Measurements from ENCODE around the gene SETD3. TPM values are rescaled to one million over a fixed set of nuclear protein-coding genes. Genes with fewer than 3 reads are reported as not detected.
A peak's percentile ranks its signal among the peaks of the same experiment; 100 is the strongest.

SETD3 gene
- total RNA-seq, 1 donor from 2014 or later = 53.7 TPM

DNA sequence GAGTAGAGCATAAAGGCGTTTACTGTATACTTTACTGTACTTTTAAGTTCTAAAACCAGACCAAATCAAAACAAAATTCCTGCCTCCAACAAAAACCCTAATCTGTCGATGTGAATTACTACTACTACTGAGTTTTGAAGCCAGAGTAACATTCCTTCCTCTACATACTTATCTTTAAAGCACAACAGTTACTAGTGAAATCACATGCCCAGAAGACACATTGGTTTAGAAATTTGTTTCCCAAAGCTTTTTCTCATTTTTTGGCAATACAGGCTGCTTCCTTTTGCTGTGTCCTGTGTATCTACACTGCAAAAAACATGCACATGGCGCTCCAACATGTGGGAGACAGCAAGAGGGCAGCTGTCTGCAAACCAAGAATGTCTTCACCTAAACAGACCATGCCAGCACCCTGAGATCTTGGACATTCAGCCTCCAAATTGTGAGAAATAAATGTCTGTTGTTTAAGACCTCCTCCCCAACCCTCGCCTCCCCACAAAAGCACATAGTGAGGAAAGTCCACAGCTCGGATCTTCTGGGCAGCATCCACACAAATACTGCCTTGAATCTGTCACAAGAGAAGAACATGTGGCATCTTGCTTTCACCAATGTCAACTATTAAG is 21.1 kb downstream of the SETD3 start:
- Mint-ChIP-seq H3K9me3 (no peaks in the 10 kb centered on the region), H3K27ac (no peak overlapping the region), H3K4me3 (ENCODE audit: low read depth) (no peak overlapping the region), H3K36me3 (ENCODE audit: low read depth) (peaks cover 62% of the 10 kb centered on the region), H3K27me3 (ENCODE audit: low read depth) (no peaks in the 10 kb centered on the region), H3K4me1 (ENCODE audit: low read depth) (peaks cover 5% of the 10 kb centered on the region)
- intact Hi-C loops (cut with micrococcal nuclease) = no loop called here
- no peak for DNase-seq (ENCODE audit: low spot score)

DNA sequence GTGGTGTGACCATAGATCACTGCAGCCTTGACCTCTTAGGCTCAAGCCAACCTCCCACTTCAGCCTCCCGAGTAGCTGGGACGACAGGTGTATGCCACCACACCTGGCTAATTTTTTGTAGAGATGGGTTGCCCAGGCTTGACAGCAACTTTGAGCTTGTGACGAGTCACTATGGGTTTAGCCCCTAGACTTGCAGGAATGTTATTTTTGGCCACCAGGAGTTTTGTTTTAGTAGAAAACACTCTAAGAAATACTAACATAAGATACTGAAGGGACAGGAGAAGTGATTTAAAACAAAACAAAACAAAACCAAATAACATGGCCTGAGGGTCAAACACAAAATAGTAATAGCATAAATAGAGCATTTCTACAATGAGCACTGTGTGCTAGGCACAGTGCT is 26.4 kb downstream of the SETD3 start:
- peaks cover 43% of the 10 kb centered on the region for H3K36me3 Mint-ChIP-seq (ENCODE audit: low read depth)
- no peaks in the 10 kb centered on the region for H3K9me3 Mint-ChIP-seq
- no peaks in the 10 kb centered on the region for H3K4me1 Mint-ChIP-seq (ENCODE audit: low read depth)
- no peak overlapping the region for H3K27ac Mint-ChIP-seq
- DNase-seq (ENCODE audit: low spot score) = no peak
- H3K4me3 Mint-ChIP-seq (ENCODE audit: low read depth) = no peak overlapping the region
- H3K27me3 Mint-ChIP-seq (ENCODE audit: low read depth) = no peaks in the 10 kb centered on the region
- intact Hi-C loops (cut with micrococcal nuclease) = no loop called here

DNA sequence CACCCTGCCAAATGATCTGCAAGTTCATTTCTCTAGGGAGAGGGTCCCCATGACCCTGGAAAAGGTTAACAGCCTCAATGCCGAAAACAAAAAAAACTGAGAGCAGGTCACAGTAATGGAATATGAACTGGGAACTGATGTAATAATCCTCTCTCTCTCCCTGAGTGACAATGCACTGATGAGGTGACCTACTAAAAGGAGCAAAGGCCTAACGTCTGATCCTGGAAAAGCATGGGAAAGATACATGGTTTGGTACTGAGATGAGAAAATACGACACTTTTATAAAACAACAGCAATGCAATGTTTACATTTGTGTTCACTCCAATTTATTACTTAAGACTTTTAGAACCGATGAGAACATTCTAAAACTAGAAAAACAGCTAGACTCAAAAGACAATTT is 27.7 kb downstream of the SETD3 start:
- H3K4me3 Mint-ChIP-seq (ENCODE audit: low read depth) = no peak overlapping the region

DNA sequence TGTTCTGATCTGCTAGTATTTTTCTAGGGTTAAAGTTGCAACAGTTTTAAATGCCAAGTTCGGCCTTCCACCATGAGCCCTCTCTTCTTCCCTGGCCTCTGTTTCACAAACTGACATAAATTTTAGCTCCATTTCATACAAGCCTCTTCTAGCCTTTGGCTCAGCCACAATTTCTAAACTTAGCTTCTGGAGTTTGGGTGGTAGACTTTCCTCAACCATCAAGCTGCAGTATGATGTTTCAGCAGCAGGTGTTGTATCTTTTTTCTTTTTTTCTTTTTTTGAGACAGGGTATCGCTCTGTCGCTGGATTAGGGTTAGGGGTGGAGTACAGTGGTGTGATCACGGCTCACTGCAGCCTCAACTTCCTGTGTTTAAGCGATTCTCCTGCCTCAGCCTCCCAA is 29.4 kb downstream of the SETD3 start:
- peaks cover 44% of the 10 kb centered on the region for H3K36me3 Mint-ChIP-seq (ENCODE audit: low read depth)
- no peaks in the 10 kb centered on the region for H3K27me3 Mint-ChIP-seq (ENCODE audit: low read depth)
- intact Hi-C loops (cut with micrococcal nuclease) = no loop called here
- H3K4me3 Mint-ChIP-seq (ENCODE audit: low read depth) = no peak overlapping the region
- peaks cover 10% of the 10 kb centered on the region for H3K4me1 Mint-ChIP-seq (ENCODE audit: low read depth)
- H3K9me3 Mint-ChIP-seq = no peaks in the 10 kb centered on the region
- DNase-seq (ENCODE audit: low spot score) = no peak
- no peak overlapping the region for H3K27ac Mint-ChIP-seq

More for the DNA sequence above, 27.7 kb downstream of the SETD3 start:
- intact Hi-C loops (cut with micrococcal nuclease) = no loop called here
- Mint-ChIP-seq H3K27me3 (ENCODE audit: low read depth) (no peaks in the 10 kb centered on the region), H3K4me1 (ENCODE audit: low read depth) (peaks cover 7% of the 10 kb centered on the region), H3K27ac (no peak overlapping the region), H3K36me3 (ENCODE audit: low read depth) (peaks cover 43% of the 10 kb centered on the region), H3K9me3 (no peaks in the 10 kb centered on the region)
- no peak for DNase-seq (ENCODE audit: low spot score)

DNA sequence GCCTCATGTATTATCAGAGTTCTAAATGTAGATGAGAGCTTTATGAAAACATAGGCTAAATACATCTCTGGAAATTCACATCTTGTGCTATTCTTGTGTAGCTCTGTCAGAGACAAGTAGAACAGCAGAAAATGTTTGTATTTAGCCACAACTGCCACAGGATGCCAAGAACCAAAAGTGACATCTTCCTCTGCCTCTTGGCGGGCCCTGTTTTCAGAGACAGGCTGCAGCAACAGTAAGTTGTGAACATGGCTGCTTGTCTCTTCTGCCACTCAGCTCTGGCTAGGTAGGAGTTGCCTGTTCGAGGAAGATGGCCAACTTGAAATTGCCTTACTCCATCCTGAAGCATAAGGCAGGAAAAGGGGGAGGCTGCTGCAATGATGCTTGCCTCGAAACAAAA is 30.4 kb downstream of the SETD3 start:
- H3K27ac Mint-ChIP-seq = no peak overlapping the region
- peaks cover 10% of the 10 kb centered on the region for H3K4me1 Mint-ChIP-seq (ENCODE audit: low read depth)
- intact Hi-C loops (cut with micrococcal nuclease) = no loop called here
- no peaks in the 10 kb centered on the region for H3K27me3 Mint-ChIP-seq (ENCODE audit: low read depth)
- no peak for DNase-seq (ENCODE audit: low spot score)
- H3K9me3 Mint-ChIP-seq = no peaks in the 10 kb centered on the region
- peaks cover 47% of the 10 kb centered on the region for H3K36me3 Mint-ChIP-seq (ENCODE audit: low read depth)
- no peak overlapping the region for H3K4me3 Mint-ChIP-seq (ENCODE audit: low read depth)

DNA sequence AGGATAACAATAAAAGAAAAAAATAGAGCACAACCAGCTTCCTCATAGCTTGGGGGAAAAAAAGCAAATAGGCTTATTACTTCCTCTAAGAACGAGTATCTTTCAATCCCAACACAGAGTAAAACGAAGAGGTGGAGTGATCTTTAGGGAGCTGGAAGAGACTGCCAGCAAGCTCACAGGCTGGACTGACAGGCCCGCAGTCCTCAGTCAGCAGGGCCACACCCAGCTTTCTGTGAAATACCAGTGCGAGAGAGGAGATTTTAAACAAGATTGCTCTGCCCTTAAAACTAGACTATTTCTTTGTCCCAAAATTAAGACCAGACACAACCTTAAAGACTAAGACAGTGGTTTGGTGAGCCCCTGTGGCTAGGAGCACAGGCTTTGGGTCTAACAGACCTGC is 32.9 kb downstream of the SETD3 start:
- Mint-ChIP-seq H3K27ac (no peak overlapping the region), H3K4me3 (ENCODE audit: low read depth) (no peak overlapping the region), H3K4me1 (ENCODE audit: low read depth) (peaks cover 10% of the 10 kb centered on the region), H3K27me3 (ENCODE audit: low read depth) (no peaks in the 10 kb centered on the region), H3K36me3 (ENCODE audit: low read depth) (peaks cover 48% of the 10 kb centered on the region), H3K9me3 (no peaks in the 10 kb centered on the region)
- no peak for DNase-seq (ENCODE audit: low spot score)
- intact Hi-C loops (cut with micrococcal nuclease) = no loop called here

DNA sequence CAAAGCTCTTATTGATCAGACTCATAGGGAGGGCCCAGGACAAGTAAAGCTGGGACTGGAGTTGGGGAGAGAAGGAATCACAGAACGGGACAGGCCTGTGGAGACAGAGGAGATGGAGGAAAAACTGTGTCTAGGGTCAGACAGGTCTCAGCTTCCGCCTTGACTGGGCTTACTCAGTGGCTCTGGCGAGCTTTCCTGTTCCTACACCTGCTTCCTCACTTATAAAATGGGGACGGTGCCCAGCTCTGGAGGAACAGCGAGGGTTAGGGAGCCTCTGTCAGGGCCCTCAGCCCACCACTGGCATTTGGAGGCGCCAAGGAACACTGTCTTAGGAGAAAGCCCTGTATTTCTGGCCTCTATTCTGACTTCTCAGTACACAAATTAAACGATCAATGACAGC is 34.7 kb downstream of the SETD3 start:
- H3K27me3 Mint-ChIP-seq (ENCODE audit: low read depth) = no peaks in the 10 kb centered on the region
- H3K27ac Mint-ChIP-seq = peak overlapping the region; percentile 18
- H3K36me3 Mint-ChIP-seq (ENCODE audit: low read depth) = peaks cover 55% of the 10 kb centered on the region
- DNase-seq (ENCODE audit: low spot score) = no peak
- H3K4me1 Mint-ChIP-seq (ENCODE audit: low read depth) = peaks cover 25% of the 10 kb centered on the region
- H3K9me3 Mint-ChIP-seq = no peaks in the 10 kb centered on the region
- intact Hi-C loops (cut with micrococcal nuclease) = no loop called here
- H3K4me3 Mint-ChIP-seq (ENCODE audit: low read depth) = no peak overlapping the region

DNA sequence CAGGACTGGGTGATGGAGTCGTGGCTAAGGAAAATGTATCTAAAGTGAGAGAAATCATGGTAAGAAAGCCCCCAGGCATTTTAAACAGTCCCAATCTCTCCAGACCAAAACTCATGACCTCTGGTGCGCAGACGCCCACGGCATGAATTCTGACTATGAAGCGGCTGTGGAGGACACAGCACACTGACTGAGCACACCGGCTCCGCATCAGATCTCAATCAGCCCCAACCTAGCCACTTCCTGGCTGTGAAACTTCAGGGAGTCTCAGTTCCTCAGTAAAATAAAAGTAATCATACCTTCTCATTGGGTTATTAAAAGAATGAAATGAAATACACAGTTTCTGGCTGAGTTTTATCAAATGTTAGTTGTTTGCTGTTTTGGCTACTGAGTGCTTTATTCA is 38.7 kb downstream of the SETD3 start:
- no peaks in the 10 kb centered on the region for H3K9me3 Mint-ChIP-seq
- H3K27ac Mint-ChIP-seq = no peak overlapping the region
- no peak overlapping the region for H3K4me3 Mint-ChIP-seq (ENCODE audit: low read depth)
- H3K27me3 Mint-ChIP-seq (ENCODE audit: low read depth) = no peaks in the 10 kb centered on the region
- intact Hi-C loops (cut with micrococcal nuclease) = no loop called here
- no peak for DNase-seq (ENCODE audit: low spot score)
- H3K36me3 Mint-ChIP-seq (ENCODE audit: low read depth) = peaks cover 55% of the 10 kb centered on the region
- peaks cover 25% of the 10 kb centered on the region for H3K4me1 Mint-ChIP-seq (ENCODE audit: low read depth)

DNA sequence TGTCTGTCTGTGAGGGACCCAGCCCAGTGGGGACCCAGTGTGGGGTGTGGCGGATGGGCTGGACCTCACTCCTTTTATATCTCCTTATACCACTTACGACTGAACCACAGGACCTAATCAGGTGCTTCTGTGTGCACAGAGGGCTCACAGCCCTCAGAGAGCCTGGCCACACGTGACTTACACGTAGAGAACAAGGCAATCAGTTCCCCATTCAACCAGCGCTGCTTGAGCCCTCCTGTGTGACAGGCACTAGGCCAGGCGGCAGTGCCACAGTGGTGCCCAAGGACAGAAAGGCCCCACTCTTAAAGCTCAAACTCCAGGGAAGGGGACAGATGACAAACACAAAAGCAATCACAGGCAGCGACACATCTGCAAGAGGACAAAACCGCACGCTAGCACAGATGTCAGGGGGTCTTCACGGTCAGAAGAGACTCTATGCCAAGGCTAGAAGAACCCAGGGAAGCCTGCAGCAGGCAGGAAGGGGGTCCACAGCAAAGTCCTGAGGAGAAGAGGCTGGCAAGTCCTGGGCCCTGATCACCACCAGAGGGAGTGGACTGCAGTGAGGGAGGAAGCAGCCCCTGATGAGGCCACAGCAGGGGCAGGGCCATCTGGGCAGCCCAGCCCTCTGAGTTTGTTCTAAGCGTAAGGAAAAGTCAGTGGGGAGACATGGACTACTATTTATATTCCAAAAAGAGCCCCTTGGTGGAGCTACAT is 39.3 kb downstream of the SETD3 start:
- Mint-ChIP-seq H3K4me1 (ENCODE audit: low read depth) (peaks cover 31% of the 10 kb centered on the region), H3K27ac (peak overlapping the region; percentile 20), H3K36me3 (ENCODE audit: low read depth) (peaks cover 54% of the 10 kb centered on the region), H3K9me3 (no peaks in the 10 kb centered on the region), H3K27me3 (ENCODE audit: low read depth) (no peaks in the 10 kb centered on the region), H3K4me3 (ENCODE audit: low read depth) (no peak overlapping the region)
- DNase-seq (ENCODE audit: low spot score) = no peak
- intact Hi-C loops (cut with micrococcal nuclease) = no loop called here

DNA sequence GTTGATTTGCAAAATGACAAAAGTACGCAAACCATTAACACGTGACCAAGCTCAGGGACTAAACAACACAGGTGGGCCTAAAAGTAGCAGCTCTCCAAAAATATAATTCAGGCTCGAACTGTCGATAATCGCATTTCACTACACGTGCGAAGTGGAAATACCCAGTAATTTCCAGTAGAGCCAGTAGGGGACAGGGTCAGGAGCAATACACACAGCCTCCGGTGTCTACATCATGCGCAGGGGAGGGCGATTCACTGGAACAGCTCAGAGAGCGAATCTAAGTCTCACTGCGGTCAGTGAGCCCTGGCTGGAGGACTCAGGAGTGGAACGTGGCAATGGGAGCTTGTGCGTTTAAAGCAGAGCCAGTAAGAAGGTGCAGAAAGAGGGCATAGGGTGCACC is 40.4 kb downstream of the SETD3 start:
- Mint-ChIP-seq H3K4me3 (ENCODE audit: low read depth) (no peak overlapping the region), H3K36me3 (ENCODE audit: low read depth) (peaks cover 58% of the 10 kb centered on the region), H3K4me1 (ENCODE audit: low read depth) (peaks cover 38% of the 10 kb centered on the region), H3K9me3 (no peaks in the 10 kb centered on the region), H3K27ac (no peak overlapping the region), H3K27me3 (ENCODE audit: low read depth) (no peaks in the 10 kb centered on the region)
- intact Hi-C loops (cut with micrococcal nuclease) = no loop called here
- DNase-seq (ENCODE audit: low spot score) = no peak

DNA sequence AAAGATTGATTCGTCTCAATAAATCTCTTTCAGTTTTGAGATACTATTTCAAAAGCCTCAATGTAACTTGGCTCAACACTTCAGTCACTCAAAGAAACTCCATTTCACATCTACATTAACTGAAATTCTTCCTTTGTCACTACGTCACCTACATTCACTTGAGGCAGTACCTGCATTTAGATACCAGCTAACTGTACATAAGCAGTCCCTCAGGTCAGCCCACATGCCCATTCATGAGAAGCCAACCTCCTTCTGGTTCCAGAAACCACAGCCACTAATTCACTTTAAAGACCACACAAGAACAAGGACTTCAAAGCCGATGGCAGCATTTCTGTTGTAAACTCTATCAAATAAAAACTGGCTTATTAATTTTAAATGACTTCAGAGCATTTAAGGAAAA is 43.0 kb downstream of the SETD3 start:
- intact Hi-C loops (cut with micrococcal nuclease) = no loop called here
- Mint-ChIP-seq H3K4me1 (ENCODE audit: low read depth) (peaks cover 38% of the 10 kb centered on the region), H3K36me3 (ENCODE audit: low read depth) (peaks cover 57% of the 10 kb centered on the region), H3K27ac (peak overlapping the region; percentile 45), H3K4me3 (ENCODE audit: low read depth) (no peak overlapping the region), H3K27me3 (ENCODE audit: low read depth) (no peaks in the 10 kb centered on the region), H3K9me3 (no peaks in the 10 kb centered on the region)
- DNase-seq (ENCODE audit: low spot score) = no peak

DNA sequence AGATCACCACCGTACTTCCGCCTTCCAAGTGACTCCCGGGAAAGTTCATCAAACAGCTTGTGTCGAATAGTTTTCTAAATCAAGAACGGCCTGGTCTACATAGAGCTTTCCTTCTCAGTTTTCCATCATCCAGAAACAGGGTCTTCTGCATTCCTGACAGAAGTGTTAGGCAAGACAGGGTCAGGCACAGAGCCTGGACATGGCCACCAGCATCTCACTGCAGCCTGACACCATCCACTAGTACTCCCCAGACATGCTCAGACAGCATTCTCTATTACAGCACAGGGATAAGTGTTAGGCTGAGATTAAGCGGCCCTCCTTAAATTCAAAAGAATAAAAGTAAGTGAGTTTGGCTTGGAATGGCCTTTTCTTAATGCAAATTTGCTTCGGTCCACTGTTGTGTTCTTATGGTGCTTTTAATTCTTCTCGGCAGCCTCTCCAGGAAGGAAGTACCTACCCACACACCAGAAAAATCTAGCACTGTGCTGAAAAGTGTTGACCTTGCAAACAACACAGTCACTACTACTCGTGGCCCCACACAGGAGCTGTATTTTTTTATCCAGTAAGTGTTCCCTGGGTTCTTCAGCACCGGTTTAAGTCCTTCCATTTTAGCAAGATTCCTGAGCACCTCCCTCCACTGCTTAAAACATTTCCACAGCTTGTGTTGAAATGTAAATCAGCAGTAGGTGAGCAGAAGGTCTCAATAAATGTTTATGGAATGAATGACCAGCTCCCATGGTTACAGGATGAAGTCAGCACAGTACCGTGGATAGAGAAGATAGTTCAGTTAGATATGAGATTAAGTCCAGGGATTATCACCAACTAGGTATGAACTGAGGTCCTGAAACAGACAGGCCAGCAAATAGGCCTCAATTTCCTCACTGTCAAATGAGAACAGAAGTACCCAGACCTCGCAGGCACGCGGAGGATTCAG is 44.1 kb downstream of the SETD3 start:
- Mint-ChIP-seq H3K27me3 (ENCODE audit: low read depth) (no peaks in the 10 kb centered on the region), H3K27ac (peak overlapping the region; percentile 45), H3K4me3 (ENCODE audit: low read depth) (no peak overlapping the region), H3K9me3 (no peaks in the 10 kb centered on the region), H3K4me1 (ENCODE audit: low read depth) (peaks cover 26% of the 10 kb centered on the region), H3K36me3 (ENCODE audit: low read depth) (peaks cover 57% of the 10 kb centered on the region)
- no peak for DNase-seq (ENCODE audit: low spot score)
- intact Hi-C loops (cut with micrococcal nuclease) = no loop called here

DNA sequence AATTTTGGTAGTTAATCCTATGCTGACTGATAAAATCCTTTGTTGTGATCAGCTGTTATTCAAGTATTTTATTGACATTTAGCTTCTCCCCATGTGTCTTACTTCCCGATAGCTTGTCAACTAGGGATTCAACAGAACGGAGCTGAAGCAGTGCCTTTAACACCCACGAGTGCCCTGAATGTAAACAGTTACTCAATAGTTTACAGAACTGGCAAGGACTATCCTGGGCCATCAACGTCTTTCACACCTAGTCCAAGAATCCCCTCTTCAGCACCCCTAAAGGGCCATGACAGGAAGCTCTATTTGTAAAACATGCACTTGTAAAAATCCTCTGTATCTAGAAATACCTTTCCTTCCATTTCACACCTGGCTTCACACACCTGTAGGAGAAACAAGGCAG is 45.3 kb downstream of the SETD3 start:
- H3K4me3 Mint-ChIP-seq (ENCODE audit: low read depth) = no peak overlapping the region
- intact Hi-C loops (cut with micrococcal nuclease) = no loop called here
- H3K27me3 Mint-ChIP-seq (ENCODE audit: low read depth) = no peaks in the 10 kb centered on the region
- peaks cover 64% of the 10 kb centered on the region for H3K36me3 Mint-ChIP-seq (ENCODE audit: low read depth)
- peaks cover 23% of the 10 kb centered on the region for H3K4me1 Mint-ChIP-seq (ENCODE audit: low read depth)
- H3K9me3 Mint-ChIP-seq = peaks cover 3% of the 10 kb centered on the region
- no peak for DNase-seq (ENCODE audit: low spot score)
- H3K27ac Mint-ChIP-seq = no peak overlapping the region

All from activated T-helper 2 cell treated with anti-CD3 and anti-CD28 coated beads, Interferon-gamma antibody, Interleukin-2, Interleukin-4, amounts not matched to agents 10 μg/mL and 5 μg/mL and 100 μg/mL, durations not matched to agents 14 hours and 24 hours and 36 hours (primary cell).